Stomach (tissue), 4 donors: ENCODE measurements around the gene CCR7.

Source experiments
- CTCF ChIP-seq, 7 experiments: fragments of 450-650 bp in 4 of 7; fragments of 200-600 bp in 3 of 7; sonication (generic) in 3 of 7; IDR thresholded peaks; one replicate each; pipeline ENCODE4 v1.5.1; 2016 to 2019; ENCODE audit warnings: antibody characterized with exemption in 7 of 7, control low read depth in 2 of 7, mild to moderate bottlenecking in 1 of 7
- EP300 ChIP-seq: sonication (generic); formaldehyde crosslinking; IDR thresholded peaks from one replicate; pipeline ENCODE4 v1.6.1; 2017; ENCODE audit warnings: antibody characterized with exemption
- POLR2A ChIP-seq, 4 donors: fragments of 450-650 bp; IDR thresholded peaks; one replicate each; pipeline ENCODE4 v1.6.1; 2016; ENCODE audit warnings: antibody characterized with exemption in 4 of 4, control low read depth in 2 of 4, mild to moderate bottlenecking in 1 of 4, moderate library complexity in 1 of 4
- POLR2AphosphoS5 ChIP-seq, 3 donors: sonication (generic); formaldehyde crosslinking; IDR thresholded peaks; one replicate each; pipeline ENCODE4 v1.6.1; 2016; ENCODE audit warnings: antibody characterized with exemption in 3 of 3

DNA sequence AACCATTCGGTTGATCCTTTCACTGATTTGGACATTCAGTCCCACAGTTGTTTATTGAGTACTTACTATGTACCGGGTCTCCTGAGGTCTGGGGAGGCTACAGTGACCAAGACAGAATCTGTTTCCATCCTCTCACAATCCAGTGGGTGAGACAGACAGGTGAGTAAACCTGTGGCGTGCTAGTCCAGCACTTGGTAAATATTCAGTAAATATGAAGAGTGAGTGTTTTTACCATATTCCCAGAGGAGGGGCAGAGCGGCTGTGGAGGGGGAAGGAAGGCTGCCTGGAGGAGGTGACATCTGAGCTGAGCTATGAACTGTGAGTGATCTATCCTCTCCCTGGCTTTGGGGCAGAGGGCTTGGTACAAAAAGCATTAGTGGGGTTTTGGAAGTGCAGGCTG is 31.4 kb downstream of the CCR7 start:
- TF ChIP-seq CTCF (IDR thresholded peaks at IDR 0.05), result no peak
- TF ChIP-seq POLR2A (IDR thresholded peaks at IDR 0.05), result no peak
- TF ChIP-seq EP300, result no peak
- no peak for TF ChIP-seq POLR2AphosphoS5 (IDR thresholded peaks at IDR 0.05)
